Ovary (tissue), 3 donors: ENCODE measurements around the gene AGR2.

ENCODE experiments used
- CTCF ChIP-seq, 3 donors: fragments of 450-650 bp in 2 of 3; fragments of 200-600 bp in 1 of 3; IDR thresholded peaks; one replicate each; pipeline versions ENCODE4 v1.5.1 to v1.8.0; 2016 to 2022; ENCODE audit warnings: antibody characterized with exemption in 3 of 3, mild to moderate bottlenecking in 1 of 3
- POLR2A ChIP-seq: fragments of 450-650 bp; IDR thresholded peaks from one replicate; pipeline ENCODE4 v1.6.1; 2017; ENCODE audit warnings: antibody characterized with exemption, mild to moderate bottlenecking, moderate library complexity
- donor health status: DM: no; HTN: no; CAD: no.

GRCh38 chr7:16810573-16810972 is 5.8 kb upstream of the AGR2 start:
- TF ChIP-seq CTCF (IDR thresholded peaks at IDR 0.05) = no peak
- TF ChIP-seq POLR2A = no peak
